CD4-positive, alpha-beta T cell treated with Interleukin-17A for 4 hours (primary cell): ENCODE data around the gene TGFBR3L.
"Not testable (repeated sequence)": the region's sequence is repeated elsewhere in the genome, so short reads cannot be mapped to it uniquely, and the experiment has no call there.

ENCODE experiments used
- DNase-seq: peaks from one replicate; pipeline ENCODE4 v3.0.0-alpha.2; 2020; ENCODE audit warnings: mixed read lengths

Gene TGFBR3L

DNA sequence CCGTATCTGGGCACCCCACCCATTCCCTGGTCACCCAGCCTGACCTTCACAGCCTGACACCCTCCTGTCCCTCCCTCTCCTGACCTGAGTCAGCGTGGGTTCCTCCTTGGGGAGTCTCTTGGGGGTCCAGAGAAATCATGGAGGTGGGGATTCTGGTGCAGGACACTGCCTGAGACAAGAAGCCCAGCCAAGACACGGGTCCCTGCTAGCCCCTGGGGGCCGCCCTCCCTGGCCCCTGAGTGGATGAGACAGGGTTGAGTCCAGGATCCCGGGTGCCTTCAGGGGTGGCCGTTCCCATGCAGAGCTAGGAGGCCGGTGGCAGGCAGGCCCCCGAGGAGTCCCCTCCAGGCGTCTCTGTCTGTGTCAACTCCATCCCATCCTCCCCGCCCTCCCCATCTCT lies 9.4 kb upstream of the TGFBR3L start:
- no peak for DNase-seq

DNA sequence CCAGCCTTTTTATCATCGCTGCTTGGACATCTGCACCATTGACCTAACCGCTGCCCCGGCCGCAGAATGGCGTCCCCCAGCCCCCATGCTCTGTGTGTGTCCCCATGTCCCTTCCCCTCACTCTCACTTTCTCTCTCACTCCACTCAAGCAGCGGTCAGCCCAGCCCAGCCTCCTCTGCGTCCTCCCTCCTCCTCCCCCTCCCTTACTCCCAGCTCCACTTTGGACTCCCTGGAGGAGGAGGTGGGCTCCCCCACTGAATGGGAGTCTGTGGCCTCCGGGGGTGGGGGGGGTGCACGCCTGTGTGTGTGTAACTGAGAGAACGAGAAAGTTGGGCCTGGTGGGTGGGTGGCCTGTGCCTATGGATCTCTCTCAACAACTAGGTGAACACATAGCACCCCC lies 8.8 kb upstream of the TGFBR3L start:
- DNase-seq, result no peak

DNA sequence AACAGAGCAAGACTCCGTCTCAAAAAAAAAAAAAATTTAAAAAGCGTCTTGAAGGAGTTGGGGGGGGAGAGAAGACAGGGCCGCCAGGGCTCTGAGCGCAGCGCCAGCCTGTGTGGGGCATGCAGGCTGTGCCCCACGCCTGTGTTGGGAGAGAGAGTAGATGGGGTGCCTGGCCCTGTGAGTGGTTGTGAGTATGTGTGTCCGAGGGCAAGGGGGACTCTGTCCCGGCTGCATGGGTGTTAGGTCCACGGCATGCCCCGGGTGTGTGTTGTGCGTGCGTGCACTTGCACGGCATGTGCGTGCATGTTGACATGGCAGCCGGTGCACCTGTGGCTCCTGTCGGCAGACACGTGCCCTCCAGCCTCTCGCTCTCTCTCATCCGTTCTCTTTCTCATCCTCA lies 7.5 kb upstream of the TGFBR3L start:
- DNase-seq, result no peak

DNA sequence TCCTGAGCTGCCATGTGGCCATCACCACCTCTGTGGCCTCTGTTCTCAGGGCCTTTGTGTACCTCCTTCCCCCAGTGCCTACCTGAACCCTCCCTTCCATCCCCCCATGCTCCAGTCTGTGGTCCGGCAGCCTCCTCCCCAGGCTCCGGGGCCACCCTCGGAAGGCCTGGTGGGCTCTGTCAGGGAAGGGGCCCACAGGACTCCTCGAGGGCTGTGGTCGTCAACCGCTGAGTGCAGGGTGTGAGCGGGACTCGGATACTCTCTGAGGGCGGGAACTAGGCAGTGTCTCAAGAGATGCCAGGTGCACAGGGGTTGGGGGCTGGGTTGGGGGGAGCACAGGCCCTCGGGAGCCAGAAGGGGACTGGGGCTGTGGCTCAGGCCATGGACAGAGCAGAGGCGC lies 7.1 kb upstream of the TGFBR3L start:
- no peak for DNase-seq

DNA sequence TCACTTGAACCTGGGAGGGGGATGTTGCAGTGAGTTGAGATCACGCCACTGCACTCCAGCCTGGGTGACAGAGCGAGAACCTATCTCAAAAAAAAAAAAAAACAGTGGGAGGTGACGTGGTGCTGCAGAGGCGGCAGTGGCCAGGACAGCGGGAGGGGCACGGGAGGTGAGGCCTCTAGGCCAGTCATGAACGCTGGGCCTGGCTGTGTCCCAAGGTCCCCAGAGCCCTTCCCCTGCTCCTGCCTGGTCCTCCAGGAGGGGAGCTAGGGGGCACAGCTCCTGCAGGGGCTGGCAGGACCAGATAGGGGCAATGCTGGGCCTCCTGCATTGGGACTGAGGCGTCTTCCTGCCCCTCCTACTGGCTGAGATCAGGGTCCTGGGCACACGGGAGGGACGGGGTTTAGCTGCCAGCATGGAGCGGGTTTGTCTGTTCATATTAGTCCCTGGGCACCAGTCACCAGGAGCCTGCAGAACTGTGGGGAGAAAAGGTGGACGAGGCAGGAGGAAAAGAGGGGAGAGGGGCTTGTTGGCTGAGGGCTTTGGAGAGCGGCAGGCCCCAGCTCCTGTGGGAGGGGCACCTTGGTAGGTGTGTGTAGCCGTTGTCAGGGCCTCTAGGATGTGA lies 6.4 kb upstream of the TGFBR3L start:
- DNase-seq, result no peak

DNA sequence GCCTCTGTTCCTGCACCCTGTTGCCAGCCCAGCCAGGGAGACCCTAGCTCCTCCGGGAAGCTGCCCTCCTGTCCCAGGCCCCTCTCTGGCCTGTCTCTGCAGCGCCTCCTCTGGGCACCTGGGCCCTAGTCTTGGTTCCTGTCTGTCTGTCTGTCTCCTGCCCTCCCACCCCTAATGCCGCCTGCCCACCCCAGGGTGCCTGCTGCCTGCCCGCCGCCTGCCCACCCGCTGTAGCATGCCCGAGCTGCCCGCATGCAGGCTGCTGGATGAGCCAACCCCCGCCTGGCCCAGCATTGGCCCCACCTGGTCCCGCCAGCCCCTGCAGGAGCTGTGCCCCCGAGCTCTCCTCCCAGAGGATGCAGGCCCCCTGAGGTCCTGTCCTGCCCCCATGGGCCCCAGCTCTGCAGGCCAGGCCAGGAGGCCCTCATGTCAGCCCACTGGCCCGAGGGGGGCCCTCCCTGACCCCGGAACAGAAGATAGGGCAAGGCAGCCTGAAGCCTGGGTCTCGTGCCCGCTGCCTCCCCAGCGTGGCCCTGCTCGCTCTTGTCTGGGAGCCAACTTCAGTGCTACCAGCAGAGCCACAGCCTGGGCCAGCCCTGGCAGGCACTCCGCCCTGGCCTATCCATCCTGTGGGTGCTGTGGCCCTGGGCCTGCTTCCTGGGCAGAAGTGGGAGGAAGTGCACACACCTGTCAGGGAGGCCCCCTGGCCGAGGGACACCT lies 5.7 kb upstream of the TGFBR3L start:
- no peak for DNase-seq

DNA sequence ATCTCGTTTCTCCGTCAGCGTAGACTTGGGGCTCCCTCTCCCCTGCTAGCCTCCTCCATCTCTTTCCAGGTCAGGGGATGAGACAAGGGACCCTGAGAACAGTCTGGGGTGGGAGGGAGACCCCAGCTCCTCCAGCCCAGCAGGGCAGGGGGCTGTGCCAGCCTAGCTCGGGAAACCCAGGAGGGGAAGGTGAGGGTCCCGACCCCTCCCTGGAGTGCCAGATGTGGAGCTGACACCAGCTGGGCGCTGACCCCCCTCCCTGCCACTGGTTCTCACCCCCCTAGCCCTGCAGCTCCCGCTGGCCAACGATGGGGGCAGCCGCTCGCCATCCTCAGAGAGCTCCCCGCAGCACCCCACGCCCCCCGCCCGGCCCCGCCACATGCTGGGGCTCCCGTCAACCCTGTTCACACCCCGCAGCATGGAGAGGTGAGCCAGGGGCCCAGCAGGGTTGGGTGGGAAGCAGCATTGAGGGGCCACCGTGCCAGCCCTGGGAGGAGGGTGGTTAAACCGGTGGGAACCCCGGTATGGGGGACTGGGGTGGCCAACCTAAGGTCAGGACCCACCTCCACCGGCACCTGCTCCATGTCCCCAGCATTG lies 5.1 kb upstream of the TGFBR3L start:
- no peak for DNase-seq

DNA sequence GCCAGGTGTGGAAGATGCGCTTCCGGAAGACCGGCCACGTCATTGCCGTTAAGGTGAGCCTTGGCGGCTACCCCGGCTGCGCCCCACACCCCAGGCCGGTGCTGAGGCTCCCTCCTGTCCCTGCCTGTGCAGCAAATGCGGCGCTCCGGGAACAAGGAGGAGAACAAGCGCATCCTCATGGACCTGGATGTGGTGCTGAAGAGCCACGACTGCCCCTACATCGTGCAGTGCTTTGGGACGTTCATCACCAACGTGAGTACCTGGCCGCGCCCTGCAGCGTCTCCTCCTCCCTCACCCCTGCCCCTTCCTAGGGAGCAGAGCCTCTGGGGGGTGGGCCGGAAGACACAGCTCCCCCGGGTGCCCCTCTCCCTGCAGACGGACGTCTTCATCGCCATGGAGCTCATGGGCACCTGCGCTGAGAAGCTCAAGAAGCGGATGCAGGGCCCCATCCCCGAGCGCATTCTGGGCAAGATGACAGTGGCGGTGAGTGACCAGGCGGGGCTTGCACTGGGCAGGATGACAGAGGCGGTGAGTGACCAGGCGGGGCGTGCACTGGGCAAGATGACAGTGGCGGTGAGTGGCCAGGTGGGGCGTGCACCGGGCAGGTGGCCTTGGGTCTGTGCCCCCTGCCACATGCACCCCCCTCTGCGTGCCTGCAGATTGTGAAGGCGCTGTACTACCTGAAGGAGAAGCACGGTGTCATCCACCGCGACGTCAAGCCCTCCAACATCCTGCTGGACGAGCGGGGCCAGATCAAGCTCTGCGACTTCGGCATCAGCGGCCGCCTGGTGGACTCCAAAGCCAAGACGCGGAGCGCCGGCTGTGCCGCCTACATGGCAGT lies 4.1 kb upstream of the TGFBR3L start:
- DNase-seq, result no peak

DNA sequence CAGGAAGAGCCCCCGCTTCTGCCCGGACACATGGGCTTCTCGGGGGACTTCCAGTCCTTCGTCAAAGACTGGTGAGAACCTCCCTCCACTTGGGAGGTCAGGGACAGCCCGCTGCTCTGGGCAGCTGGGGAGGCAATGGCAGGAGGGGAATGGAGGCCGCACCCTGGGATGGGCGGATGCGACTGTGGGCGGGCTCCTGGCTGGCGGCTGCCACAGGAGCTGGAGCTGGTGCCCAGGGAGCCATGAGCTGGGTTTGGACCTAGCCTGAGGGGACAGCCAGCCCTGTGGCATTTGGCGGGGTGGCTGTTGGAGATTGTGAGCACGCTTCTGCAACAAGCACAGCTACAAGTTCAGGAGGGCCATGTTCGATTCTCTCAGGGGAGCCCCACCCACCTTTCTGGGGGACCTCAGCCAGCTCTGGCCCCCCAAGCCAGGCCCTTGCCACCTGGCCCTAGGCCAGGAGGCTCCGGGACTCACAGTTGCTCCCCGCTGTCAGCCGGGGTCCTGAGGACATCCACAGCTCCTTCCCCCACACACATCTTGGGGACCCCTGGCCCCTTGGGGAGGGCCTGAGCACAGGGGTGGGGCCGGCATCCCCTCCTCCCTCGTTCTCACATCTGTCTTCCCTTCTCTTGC lies 3.0 kb upstream of the TGFBR3L start:
- no peak for DNase-seq

DNA sequence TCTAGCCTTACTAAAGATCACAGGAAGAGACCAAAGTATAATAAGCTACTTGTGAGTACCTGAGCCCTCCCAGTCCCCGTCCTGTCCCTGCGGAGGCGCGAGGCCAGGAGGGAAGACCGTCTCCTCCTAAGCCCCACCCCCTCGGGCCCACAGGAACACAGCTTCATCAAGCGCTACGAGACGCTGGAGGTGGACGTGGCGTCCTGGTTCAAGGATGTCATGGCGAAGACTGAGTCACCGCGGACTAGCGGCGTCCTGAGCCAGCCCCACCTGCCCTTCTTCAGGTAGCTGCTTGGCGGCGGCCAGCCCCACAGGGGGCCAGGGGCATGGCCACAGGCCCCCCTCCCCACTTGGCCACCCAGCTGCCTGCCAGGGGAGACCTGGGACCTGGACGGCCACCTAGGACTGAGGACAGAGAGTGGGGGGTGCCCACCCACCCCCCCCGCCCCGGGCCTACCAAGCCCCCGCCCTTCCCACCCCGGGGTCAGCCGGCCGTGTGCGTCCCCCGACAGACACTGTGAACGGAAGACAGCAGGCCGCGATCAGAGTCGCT lies 2.4 kb upstream of the TGFBR3L start:
- DNase-seq, result no peak

DNA sequence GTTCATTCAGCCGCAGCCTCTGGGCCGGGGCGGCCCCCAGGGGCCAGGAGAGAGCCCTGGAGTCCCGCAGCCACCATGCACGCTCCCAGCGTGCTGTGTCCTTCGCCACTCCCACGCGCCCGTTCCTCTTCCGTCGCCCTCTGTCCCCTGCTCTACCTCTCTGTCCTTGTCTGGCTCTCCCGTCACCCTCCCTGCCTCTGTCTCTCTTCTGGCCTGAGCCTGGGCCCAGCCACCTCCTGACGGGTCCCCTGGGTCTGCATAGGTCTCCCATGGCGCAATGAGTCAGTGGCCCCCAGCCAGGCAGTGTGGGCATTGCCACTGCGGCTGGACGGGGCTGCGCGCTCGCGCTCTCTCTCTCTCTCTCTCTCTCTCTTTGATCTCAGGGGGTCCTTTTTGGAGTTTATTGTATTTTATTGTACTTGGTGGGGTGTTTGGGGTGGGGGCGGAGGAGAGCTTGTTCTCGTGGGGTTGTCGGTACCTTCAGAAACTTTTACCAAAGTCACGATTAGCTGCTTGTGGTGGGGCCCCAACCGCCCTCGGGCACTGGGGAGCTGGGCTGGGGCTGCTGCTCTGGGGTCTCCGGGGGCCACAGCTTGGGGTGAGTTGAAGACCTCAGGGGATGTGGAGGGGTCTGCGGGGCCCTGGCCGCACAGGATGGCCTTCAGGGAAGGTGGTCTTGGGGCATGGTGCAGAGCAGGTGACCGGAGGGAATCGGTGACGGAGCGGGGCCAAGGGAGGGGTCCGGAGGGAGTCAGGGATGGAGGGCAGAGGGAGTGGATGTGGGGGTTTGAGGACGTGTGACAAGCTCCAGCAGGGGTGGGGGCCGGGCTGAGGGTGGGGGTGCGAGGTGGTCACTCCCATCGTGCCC lies 1.7 kb upstream of the TGFBR3L start:
- DNase-seq, result no peak

DNA sequence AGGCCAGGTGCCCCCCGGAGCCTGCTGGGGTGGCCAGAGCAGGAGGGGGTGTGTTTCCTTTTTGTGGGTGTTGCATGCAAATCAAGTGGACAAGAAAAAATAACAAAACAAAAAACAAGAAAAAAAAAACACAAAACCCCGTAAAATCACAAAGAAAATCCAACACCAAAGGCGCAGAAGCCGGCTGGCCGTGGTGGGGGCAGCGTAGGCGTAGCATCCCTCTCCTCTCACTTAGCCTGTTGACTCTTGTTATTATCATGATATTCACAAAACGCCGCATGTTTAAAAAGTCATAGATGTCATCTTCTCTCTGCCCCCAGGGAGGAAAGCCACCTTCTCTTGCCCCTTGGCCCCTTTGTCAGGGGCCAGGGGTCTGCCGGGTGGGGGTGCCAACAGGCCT lies 978 bp upstream of the TGFBR3L start:
- no peak for DNase-seq

DNA sequence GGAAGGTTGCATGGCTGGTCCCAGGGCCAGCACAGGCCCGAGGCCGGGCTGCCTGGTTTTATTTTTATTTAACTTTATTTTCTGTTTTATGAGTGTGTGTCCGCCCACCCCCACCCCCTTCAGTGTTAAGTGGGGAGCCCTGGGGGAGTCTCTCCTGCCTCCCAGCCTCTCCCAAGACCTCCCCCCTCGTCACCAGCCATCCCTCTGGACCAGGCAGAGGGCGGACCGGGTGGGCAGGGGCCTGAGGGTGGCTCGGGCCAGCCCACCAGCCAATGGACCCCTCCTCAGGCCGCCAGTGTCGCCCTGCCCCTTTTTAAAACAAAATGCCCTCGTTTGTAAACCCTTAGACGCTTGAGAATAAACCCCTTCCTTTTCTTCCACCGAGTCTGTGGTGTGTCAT lies 531 bp upstream of the TGFBR3L start:
- DNase-seq, result no peak

DNA sequence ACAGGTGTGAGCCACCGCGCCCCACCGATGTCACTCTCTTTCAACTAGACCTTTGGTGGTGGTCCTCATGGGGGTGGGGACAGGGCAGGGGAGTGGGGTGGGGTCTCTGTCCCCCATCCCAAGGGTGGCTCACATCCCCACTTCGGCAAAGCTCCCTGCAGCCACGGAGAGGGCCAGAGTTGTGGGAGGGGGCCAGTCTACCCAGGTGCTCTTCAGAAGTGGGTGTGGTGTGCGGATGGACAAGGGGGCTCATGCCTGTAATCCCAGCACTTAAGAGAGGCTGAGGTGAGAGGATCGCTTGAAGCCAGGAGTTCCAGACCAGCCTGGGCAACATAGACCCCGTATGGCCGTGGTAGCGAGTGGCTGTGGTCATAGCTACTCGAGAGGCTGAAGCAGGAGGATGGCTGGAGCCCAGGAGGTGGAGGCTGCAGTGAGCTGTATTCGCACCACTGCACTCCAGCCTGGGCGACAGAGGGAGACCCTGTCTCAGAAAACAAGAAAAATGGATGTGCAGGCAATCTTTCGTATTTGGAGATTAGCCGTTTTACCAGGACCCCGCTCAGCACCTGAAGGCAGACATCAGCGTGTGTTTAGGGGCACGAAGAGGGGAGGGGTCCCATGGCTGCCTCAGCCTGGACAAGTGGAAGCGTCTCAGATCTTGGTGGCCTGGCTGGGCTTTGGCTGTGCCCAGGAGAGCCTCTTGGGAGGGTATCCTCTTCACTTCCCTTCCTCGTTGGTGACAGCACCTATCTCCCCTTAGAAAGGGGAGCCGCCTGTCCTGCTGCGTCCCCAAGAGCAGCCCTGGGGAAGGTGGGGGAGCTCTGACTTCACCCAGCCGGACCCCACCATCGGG lies 846 bp downstream of the TGFBR3L start:
- no peak for DNase-seq

DNA sequence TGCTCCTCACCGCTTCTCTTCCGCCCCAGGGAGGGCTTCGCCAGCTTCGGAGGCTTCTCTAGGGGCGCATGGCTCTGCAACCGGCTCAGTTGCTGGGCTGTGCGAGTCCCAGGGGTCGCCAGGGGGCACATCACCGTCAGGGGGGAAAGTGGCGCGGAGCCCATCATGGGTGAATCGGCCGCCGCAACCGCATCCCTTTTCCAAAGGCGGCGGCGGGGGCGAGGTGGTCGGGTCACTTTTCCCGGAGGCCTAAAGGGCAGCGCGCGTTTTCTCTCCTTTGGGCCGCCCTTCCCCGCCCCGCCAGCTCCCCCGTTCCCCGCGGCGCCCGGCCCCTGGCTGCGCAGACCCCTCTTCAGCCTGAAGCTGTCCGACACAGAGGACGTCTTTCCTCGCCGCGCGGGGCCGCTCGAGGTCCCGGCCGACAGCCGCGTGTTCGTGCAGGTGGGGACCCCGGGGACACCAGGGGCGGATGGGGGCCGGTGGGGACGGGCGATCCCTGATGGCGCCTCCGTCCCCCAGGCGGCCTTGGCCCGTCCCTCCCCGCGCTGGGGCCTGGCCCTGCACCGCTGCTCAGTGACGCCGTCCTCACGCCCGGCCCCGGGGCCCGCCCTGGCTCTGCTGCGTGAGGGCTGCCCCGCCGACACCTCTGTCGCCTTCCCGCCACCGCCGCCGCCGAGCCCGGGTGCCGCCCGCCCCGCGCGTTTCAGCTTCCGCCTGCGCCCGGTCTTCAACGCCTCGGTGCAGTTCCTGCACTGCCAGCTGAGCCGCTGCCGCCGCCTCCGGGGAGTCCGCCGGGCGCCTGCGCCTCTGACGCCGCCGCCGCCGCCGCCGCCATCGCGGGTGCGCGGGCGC lies 1.7 kb downstream of the TGFBR3L start:
- peak; percentile 58 for DNase-seq

DNA sequence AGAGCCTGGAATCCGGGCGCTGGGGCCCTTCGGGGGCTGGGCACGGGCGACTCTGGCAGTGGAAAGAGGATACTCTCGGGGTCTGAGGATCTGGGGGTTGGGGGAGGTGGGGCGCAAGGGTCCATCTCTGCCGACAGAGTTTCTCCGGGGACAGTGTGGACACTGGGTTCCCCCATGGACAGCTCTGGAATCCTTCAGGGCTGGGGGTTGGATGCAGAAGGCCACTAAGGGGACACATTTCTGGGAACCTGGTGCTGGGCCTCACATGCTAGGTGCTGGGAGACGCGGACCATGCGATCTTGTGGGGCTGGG lies 2.3 kb downstream of the TGFBR3L start:
- DNase-seq, result no peak

DNA sequence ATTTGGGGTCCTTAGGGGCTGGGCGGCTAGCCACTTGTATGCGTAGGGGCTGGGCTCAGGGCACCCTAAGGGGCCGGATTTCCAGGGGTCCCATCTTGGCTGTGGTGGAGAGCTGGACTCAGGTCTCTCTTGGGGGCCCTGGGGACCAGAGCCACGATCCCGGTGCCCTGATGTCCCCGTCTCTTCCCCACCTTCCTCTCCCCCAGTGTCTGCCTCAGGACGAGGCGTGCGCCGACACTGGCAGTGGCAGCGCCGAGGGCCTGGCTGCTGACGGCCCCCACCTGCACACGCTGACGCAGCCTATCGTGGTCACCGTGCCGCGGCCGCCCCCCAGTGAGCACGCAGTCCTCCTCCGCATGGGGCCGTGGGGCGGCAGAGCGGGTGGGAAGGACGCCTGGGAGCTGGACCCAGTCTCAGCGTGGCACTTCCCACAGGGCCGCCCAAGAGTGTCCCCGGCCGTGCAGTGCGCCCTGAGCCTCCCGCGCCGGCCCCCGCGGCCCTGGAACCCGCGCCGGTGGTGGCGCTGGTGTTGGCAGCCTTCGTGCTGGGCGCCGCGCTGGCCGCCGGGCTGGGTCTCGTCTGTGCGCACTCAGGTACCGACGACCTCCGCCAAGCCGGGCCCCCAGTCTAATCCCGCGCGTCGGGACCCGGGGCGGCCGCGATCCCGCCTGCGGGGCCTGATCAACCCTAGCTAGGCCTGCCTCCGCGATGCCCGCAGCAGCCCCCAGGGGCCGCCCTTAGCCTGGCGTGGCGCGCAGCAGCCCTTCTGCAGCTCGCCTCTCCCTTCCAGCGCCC lies 2.8 kb downstream of the TGFBR3L start:
- peak; percentile 68 for DNase-seq

DNA sequence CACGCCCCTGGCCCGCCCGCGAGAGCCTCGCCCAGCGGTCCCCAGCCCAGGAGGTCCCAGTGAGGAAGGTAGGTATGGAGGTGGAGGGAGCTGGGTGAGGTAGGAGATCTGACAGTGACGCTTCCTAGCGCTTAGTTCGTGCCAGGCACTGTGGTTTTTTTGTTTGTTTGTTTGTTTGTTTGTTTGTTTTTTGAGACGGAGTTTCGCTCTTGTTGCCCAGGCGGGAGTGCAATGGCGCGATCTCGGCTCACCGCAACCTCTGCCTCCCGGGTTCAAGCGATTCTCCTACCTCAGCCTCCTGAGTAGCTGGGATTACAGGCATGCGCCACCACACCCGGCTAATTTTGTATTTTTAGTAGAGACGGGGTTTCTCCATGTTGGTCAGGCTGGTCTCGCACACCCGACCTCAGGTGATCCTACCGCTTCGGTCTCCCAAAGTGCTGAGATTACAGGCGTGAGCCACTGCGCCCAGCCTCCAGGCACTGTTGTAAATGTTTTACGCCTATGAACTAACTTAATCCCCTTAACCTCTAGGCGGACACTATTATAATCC lies 3.5 kb downstream of the TGFBR3L start:
- DNase-seq, result not testable (repeated sequence)
